Measurements from ENCODE around the gene JMJD8.

Gene JMJD8

DNA sequence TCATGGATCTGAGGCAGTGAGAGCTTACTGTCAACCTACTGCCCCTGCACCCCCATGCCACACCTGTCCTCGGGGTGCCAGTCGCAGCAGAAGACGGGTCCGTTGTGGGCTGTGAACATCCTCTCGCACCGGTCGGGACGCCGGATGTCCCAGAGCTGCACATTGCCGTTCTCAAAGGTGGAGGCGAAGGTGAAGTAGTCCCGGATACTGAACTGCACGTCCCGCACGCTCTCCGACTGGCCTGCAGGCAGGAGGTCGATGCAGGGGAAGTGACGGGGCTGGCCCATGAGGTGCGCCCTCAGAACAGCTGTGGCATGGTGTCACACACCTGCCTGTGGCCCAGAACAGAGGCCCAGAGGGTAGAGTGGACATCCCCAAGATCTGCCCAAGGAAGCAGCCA is 3.4 kb upstream of the JMJD8 start:
- no peak for DNase-seq

- DNase-seq = no peak
Observed at GRCh38 chr16:686459-687260, 2.5 kb upstream of the JMJD8 start.

DNA sequence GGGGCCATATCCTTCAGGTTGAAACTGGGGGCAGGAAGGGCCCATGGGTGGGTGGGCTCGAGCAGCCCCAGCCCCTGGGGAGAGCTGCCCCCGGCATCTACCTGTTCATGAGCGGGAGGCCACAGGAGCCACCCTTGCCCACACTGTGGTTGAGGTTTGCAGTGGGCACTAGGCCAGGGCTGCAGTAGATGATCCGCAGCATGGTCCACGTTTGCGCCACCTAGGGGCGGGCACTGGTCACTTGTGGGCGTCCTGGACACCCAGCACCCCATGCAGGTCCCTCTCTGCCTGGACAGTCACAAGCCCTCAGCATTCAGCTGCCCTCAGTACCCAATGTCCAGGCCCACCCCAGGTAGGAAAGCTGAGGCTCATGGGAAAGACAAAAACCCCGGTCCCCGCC is 1.8 kb upstream of the JMJD8 start:
- DNase-seq = no peak

DNA sequence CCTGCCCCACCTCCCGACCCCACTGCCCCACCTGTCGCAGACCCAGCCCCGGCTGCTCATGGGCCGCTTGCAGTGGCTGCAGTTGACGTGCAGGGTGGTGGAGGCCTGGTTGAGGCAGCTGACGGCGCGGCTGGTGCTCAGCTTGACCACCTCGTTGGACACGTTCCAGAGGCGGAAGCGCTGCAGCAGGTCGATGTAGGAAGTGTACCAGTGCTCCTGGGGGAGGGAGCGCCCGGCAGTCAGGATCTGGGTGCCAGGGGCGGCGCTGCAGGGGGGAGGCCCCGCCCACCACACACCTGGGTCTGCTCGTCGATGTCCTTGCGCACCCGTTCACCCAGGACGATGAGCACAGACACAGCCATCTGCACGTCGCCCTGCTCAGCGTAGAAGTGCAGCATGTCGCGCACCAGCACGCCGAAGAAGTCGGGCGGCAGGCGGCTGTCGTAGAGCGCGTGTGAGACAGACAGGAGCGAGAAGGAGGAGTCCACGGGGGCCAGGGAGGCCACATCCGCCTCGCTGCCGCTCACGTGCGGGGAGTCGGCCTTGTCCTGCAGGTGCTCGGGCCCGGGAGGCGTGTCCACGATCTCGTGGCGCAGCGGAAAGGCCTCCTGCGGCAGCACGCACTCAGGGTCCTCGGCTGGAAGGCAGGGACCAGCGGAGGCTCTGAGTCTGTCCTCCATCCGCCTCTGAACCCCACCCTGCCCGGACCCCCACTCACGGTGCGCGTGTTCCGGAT is 995 bp upstream of the JMJD8 start:
- no peak for DNase-seq

- no peak for DNase-seq
Observed at GRCh38 chr16:683396-684070, 601 bp downstream of the JMJD8 start.

DNA sequence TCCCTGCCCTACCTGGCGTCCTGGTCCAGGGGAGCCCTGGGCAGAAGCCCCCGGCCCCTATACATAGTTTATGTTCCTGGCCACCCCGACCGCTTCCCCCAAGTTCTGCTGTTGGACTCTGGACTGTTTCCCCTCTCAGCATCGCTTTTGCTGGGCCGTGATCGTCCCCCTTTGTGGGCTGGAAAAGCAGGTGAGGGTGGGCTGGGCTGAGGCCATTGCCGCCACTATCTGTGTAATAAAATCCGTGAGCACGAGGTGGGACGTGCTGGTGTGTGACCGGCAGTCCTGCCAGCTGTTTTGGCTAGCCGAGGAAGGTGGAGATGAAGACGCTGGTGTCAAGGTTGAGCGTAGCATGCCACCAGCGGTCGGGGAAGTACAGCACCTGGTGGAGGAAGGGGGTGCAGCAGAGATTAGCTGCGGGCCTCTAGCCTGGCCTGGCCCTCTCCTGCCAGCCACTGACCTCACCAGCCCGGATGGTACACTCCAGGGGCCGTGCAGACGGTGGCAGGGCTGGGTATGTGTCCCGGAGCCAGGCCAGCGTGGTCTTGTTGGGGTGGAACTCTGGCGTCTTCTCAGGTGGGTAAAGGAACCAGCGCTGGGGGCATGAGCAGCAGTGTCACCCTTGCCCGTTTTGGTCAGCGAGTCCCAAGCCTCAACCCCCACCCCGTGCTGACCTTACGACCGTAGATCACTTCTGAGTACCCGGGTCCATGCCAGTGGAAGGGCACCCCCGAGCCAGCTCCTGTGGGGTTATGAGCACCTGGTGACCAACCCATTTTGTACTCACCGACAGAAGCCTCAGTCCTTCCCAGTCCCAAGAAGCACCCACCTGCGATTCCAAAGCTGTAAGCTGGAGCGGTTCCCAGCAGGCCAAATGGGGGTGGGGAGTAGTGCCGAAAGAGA is 1.4 kb downstream of the JMJD8 start:
- DNase-seq = no peak

DNA sequence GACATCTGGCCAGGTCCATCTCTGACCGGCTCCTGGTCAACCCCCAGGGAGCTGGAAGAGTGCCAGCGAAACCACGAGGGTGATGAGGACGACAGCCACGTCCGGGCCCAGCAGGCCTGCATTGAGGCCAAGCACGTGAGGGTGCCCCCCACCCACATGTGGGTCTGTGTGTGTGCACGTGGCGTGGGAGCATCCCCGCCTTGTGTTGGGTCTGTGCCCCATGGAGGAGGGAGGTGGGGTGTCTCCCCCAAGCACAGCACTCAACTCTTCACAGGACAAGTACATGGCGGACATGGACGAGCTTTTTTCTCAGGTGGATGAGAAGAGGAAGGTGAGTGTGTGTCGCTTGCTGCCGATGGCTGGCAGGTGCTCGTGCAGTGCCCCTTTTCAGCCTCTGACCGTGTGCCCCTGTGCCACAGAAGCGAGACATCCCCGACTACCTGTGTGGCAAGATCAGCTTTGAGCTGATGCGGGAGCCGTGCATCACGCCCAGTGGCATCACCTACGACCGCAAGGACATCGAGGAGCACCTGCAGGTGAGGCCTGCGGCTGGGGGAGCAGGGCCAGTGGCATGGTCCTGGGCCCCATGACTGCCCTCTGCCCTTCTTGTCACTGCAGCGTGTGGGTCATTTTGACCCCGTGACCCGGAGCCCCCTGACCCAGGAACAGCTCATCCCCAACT is 2.2 kb downstream of the JMJD8 start:
- DNase-seq = no peak

- DNase-seq = no peak
Observed at GRCh38 chr16:680967-681745, 3.0 kb downstream of the JMJD8 start.

- DNase-seq = no peak
Observed at GRCh38 chr16:680625-680945, 3.5 kb downstream of the JMJD8 start.

- no peak for DNase-seq
Observed at GRCh38 chr16:679814-680624, 4.1 kb downstream of the JMJD8 start, which contains the start of gene STUB1. Gene STUB1 (plus strand): TSS chr16:680410. CDS start chr16:680526, 116 bp downstream.

DNA sequence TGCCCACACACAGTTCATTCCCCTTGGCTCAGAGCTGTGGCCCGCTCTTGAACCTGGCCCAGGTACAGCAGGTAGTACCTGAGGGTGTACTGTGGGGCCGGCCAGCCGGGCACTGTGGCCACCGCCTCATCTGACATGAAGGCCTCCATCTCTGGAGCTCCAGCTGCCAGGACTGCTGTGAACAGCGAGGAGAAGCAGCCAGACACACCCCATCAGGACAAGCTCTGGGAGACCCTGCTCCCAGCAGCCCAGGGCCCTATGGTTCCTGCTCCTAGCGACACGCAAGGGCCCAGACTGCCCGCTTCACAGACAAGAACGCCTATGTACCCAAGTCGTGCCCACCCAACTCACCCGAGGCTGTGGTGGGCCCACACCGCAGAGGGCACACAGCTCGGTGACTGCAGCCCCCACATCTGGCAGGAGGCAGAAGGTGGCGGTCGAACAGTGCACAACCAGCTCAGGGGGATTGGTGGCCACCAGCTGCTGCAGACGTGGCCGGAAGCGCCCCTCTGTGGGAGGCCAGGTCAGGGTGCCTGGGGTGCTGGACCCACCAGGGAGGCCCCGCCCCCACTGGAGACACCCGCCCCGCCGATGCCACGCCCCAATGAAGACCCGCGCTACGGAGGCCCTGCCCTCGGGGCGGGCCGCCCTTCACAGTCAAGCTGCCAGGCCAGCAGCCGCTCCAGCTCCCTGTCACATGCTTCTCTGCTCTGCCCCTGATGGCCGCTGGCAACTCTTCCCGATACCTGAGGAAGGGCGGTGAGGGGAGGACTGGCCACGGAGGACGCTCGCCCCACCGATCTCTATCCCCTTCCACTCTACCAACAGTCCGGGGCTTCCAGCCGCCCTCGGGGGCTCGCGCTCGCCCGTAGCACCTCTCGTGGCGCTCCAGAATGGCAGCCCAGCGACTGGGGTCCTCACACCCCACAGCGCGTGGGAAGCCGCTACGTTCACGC is 5.0 kb downstream of the JMJD8 start:
- DNase-seq = no peak

DNA sequence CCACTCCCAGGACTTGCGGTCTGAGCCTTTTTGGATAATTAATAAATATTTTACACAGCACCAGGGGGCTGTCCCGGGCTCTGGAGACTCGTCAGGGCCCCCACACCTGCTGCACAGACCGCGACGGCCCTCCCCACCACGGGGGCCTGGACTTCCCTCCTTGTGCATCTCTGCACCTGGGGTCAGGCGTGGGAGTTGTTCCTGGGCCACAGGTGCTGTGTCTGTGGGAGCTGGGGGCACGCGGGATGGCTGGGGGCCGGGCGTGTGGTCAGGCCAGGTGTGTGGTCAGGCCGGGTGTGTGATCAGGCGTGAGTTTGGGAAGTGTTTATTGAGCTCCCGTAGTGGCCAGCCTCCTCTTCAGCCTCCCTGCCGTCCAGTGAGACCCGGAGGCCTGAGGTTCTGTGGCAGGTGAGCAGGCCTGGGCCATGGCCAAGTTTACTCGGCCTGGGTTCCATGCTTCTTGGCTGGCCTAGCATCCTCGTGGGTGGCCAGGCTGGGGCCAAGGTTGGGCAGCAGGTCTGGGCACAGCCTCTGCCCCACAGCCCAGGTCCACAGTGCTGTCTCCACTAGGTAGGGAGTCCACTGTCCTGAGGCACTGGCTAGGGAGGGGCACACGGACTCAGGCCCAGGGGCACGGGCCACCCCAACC is 5.8 kb downstream of the JMJD8 start:
- DNase-seq = no peak

DNA sequence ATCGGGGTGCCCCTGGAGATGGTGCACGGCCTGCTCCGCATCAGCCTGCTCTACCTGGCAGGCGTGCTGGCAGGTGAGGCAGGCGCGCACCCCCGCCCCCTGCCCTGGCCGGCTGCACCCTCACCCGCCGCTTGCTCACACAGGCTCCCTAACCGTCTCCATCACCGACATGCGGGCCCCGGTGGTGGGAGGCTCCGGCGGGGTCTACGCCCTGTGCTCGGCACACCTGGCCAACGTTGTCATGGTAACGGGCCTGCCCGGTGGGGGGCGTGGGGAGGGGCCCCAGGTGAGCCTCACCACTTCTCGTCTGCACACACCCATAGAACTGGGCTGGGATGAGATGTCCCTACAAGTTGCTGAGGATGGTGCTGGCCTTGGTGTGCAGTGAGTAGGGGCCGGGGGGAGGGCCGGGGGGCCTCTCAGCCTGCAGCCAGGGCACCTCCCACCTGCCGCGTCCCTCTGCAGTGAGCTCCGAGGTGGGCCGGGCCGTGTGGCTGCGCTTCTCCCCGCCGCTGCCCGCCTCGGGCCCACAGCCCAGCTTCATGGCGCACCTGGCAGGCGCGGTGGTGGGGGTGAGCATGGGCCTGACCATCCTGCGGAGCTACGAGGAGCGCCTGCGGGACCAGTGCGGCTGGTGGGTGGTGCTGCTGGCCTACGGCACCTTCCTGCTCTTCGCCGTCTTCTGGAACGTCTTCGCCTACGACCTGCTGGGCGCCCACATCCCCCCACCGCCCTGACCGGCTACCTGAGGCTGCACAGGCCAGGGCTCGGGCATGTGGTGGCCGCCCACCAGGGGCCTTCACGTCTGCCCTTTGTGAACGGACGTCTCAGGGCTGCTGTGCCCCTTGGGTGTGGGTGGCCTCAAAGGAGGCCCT is 6.6 kb downstream of the JMJD8 start:
- DNase-seq = no peak

GRCh38 chr16:676913-677312 is 7.2 kb downstream of the JMJD8 start:
- no peak for DNase-seq

DNA sequence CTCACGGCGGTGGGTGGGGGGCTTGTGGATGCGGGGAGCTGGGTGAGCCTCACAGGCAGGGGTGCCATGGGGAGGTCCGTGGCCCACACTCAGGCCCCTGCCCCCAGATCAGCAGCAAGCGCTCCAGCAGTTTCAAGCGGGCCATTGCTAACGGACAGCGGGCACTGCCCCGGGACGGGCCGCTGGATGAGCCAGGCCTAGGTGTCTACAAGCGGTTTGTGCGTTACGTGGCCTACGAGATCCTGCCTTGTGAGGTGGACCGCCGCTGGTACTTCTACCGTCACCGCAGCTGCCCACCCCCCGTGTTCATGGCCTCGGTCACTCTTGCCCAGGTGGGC is 7.6 kb downstream of the JMJD8 start:
- no peak for DNase-seq

DNA sequence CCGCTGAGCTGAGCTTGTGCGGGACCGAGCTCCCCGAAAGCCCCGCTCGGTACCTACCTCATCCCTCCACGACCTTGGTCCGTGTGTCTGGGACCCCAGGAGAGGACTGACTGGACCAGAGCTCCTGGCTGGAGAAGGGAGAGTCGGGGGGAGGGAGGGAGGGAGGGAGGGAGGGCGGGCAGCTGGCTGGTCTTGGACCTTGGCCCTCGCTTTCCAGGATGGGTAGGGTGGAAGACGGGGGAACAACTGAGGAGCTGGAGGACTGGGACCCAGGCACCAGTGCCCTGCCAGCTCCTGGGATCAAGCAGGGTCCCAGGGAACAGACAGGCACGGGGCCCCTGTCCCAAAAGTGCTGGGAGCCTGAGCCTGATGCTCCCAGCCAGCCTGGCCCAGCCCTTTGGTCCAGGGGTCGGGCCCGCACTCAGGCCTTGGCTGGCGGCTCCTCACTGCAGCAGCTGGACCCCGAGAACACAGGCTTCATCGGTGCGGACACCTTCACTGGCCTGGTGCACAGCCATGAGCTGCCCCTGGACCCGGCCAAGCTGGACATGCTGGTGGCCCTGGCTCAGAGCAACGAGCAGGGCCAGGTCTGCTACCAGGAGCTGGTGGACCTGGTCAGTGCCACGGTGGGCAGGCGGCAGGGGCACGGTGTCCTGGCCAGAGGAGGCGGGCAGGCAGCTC is 8.1 kb downstream of the JMJD8 start:
- no peak for DNase-seq

Measured in cortex of kidney (tissue), 1 donor.